GM23248 (cell line): ENCODE measurements around the gene NTRK2. TPM values are rescaled to one million over a fixed set of nuclear protein-coding genes. Genes with fewer than 3 reads are reported as not detected.

Experiments
- DNase-seq: peaks from one replicate; pipeline ENCODE4 v3.0.0-alpha.2; 2015
- H2AFZ ChIP-seq: fragments of 200-600 bp; sonication (generic); 2 replicates; pipeline ENCODE4 v1.6.1; 2016; ENCODE audit warnings: antibody characterized with exemption
- H3F3A ChIP-seq: fragments of 200-600 bp; sonication (generic); 2 replicates; pipeline ENCODE4 v1.6.1; 2016; ENCODE audit warnings: mild to moderate bottlenecking, antibody characterized with exemption, mixed run types; ENCODE audit not compliant: insufficient read depth
- H3K27ac ChIP-seq: fragments of 200-600 bp; sonication (generic); 2 replicates; pipeline ENCODE4 v1.5.1; 2016; ENCODE audit warnings: mild to moderate bottlenecking
- H3K27me3 ChIP-seq: fragments of 200-600 bp; sonication (generic); replicated peaks from 2 replicates; pipeline ENCODE4 v1.6.1; 2016; ENCODE audit warnings: mild to moderate bottlenecking; ENCODE audit not compliant: insufficient read depth
- H3K36me3 ChIP-seq: fragments of 200-600 bp; sonication (generic); 2 replicates; pipeline ENCODE4 v1.6.1; 2016; ENCODE audit warnings: low read depth, mild to moderate bottlenecking
- H3K4me1 ChIP-seq: fragments of 200-600 bp; sonication (generic); 2 replicates; pipeline ENCODE4 v1.6.1; 2016; ENCODE audit warnings: mild to moderate bottlenecking; ENCODE audit not compliant: insufficient read depth
- H3K4me2 ChIP-seq: fragments of 200-600 bp; sonication (generic); one replicate; pipeline ENCODE4 v1.6.1; 2016; ENCODE audit warnings: mild to moderate bottlenecking; ENCODE audit not compliant: unreplicated experiment
- H3K4me3 ChIP-seq: fragments of 200-600 bp; sonication (generic); 2 replicates; pipeline ENCODE4 v1.5.1; 2016; ENCODE audit warnings: mild to moderate bottlenecking
- H3K79me2 ChIP-seq: fragments of 200-600 bp; sonication (generic); 2 replicates; pipeline ENCODE4 v1.6.1; 2016; ENCODE audit warnings: mild to moderate bottlenecking; ENCODE audit not compliant: insufficient read depth
- H3K9ac ChIP-seq: fragments of 200-600 bp; sonication (generic); 2 replicates; pipeline ENCODE4 v1.6.1; 2016; ENCODE audit warnings: mild to moderate bottlenecking
- H3K9me2 ChIP-seq: fragments of 200-600 bp; sonication (generic); 2 replicates; pipeline ENCODE4 v1.6.1; 2016; ENCODE audit warnings: mixed run types, mild to moderate bottlenecking, moderate library complexity; ENCODE audit not compliant: insufficient read depth
- H3K9me3 ChIP-seq: fragments of 200-600 bp; sonication (generic); one replicate; pipeline ENCODE4 v1.6.1; 2017; ENCODE audit warnings: low read depth
- H4K20me1 ChIP-seq: fragments of 200-600 bp; sonication (generic); 2 replicates; pipeline ENCODE4 v1.6.0; 2016; ENCODE audit not compliant: insufficient read depth
- EZH2 ChIP-seq: fragments of 200-600 bp; sonication (generic); IDR thresholded peaks from 2 replicates; pipeline ENCODE4 v1.6.1; 2018; ENCODE audit warnings: antibody characterized with exemption, mild to moderate bottlenecking; ENCODE audit not compliant: insufficient read depth, poor library complexity, severe bottlenecking
- EZH2phosphoT487 ChIP-seq: fragments of 200-600 bp; sonication (generic); IDR thresholded peaks from 2 replicates; pipeline ENCODE4 v1.6.1; 2018; ENCODE audit warnings: antibody characterized with exemption, moderate library complexity, mild to moderate bottlenecking, low read depth; ENCODE audit not compliant: insufficient read depth
- WGBS, 2 experiments: methylation state at CpG; one replicate each; pipeline ENCODE4 v1.1.6; 2015 to 2017; ENCODE audit warnings: low lambda C conversion rate in 2 of 2, low coverage in 1 of 2; ENCODE audit errors: missing lambda C conversion rate in 2 of 2; 5-methylcytosine and 5-hydroxymethylcytosine counted together
- in situ Hi-C: fragments of 300-500 bp; cut with MboI; formaldehyde crosslinking; loops from 2 replicates; pipeline ENCODE4 v1.15.0; 2020
- polyA plus RNA-seq: library from polyadenylated mRNA; unstranded; fragments of >200 nt; fragmentation: Nextera tagmentation; extraction: Ambion mirVana; gene quantifications from 2 replicates; pipeline ENCODE4 v1.2.1, GENCODE V29; 2016
- total RNA-seq: library from RNA; depleted of rRNA; stranded (reverse); fragments of >200 nt; shearing (Covaris generic); gene quantifications from 2 replicates; pipeline ENCODE4 v1.2.3, GENCODE V29; 2014

Gene NTRK2
- total and polyA plus RNA-seq, 2 experiments from 2014 or later = not detected

- H4K20me1 ChIP-seq = no peaks in the 10 kb centered on the region
- no peaks in the 10 kb centered on the region for H3K79me2 ChIP-seq
- H3K4me3 ChIP-seq = no peak overlapping the region
- no peak overlapping the region for H3K4me2 ChIP-seq
- H2AFZ ChIP-seq = no peak overlapping the region
- no peaks in the 10 kb centered on the region for H3K27me3 ChIP-seq
- in situ Hi-C loops = no loop called here
- H3K4me1 ChIP-seq = no peaks in the 10 kb centered on the region
- H3K9ac ChIP-seq = no peak overlapping the region
- TF ChIP-seq EZH2phosphoT487 (no peak), EZH2 (no peak)
- no peaks in the 10 kb centered on the region for H3K36me3 ChIP-seq
- DNase-seq = no peak
- 5% methylated on average over 1 of the region's 1 CpG; no CpG with 5 or more reads in 1 of the 2 experiments for WGBS, 2 experiments
- H3K9me3 ChIP-seq = peaks cover 5% of the 10 kb centered on the region
- H3F3A ChIP-seq = no peaks in the 10 kb centered on the region
- H3K27ac ChIP-seq = no peak overlapping the region
- H3K9me2 ChIP-seq = no peaks in the 10 kb centered on the region
Observed at GRCh38 chr9:84636436-84636835, 33.1 kb upstream of the NTRK2 start.

- H3K4me3 ChIP-seq = no peak overlapping the region
- DNase-seq = no peak
- H3K9ac ChIP-seq = no peak overlapping the region
- no peak overlapping the region for H3K4me2 ChIP-seq
- H3K79me2 ChIP-seq = no peaks in the 10 kb centered on the region
- H4K20me1 ChIP-seq = no peaks in the 10 kb centered on the region
- H2AFZ ChIP-seq = no peak overlapping the region
- no peak for TF ChIP-seq EZH2
- TF ChIP-seq EZH2phosphoT487 = no peak
- H3K4me1 ChIP-seq = no peaks in the 10 kb centered on the region
- H3K9me2 ChIP-seq = no peaks in the 10 kb centered on the region
- WGBS, 2 experiments = 58 to 68% methylated on average over 4 of the region's 4 CpGs
- no peaks in the 10 kb centered on the region for H3K36me3 ChIP-seq
- peaks cover 5% of the 10 kb centered on the region for H3K9me3 ChIP-seq
- no peak overlapping the region for H3K27ac ChIP-seq
- H3F3A ChIP-seq = no peaks in the 10 kb centered on the region
- in situ Hi-C loops = no loop called here
- H3K27me3 ChIP-seq = no peaks in the 10 kb centered on the region
Observed at GRCh38 chr9:84642553-84643141, 26.9 kb upstream of the NTRK2 start.

- Histone ChIP-seq H3K36me3 (no peaks in the 10 kb centered on the region), H3F3A (no peaks in the 10 kb centered on the region), H3K9me2 (no peaks in the 10 kb centered on the region), H4K20me1 (no peaks in the 10 kb centered on the region), H3K79me2 (no peaks in the 10 kb centered on the region), H3K4me1 (no peaks in the 10 kb centered on the region), H3K27ac (no peak overlapping the region), H3K9ac (no peak overlapping the region), H3K4me3 (no peak overlapping the region), H3K4me2 (no peak overlapping the region), H2AFZ (no peak overlapping the region), H3K9me3 (no peaks in the 10 kb centered on the region), H3K27me3 (no peaks in the 10 kb centered on the region)
- no peak for DNase-seq
- 32 to 42% methylated on average over 3 of the region's 3 CpGs for WGBS, 2 experiments
- TF ChIP-seq EZH2phosphoT487 (no peak), EZH2 (no peak)
- in situ Hi-C loops = no loop called here
Observed at GRCh38 chr9:84647699-84648098, 21.8 kb upstream of the NTRK2 start.

- no peaks in the 10 kb centered on the region for H4K20me1 ChIP-seq
- 13 to 22% methylated on average over 4 of the region's 4 CpGs for WGBS, 2 experiments
- no peak overlapping the region for H3K9ac ChIP-seq
- no peaks in the 10 kb centered on the region for H3K27me3 ChIP-seq
- no peak for DNase-seq
- no peak overlapping the region for H3K27ac ChIP-seq
- H3K9me3 ChIP-seq = no peaks in the 10 kb centered on the region
- no peaks in the 10 kb centered on the region for H3K79me2 ChIP-seq
- in situ Hi-C loops = no loop called here
- no peak overlapping the region for H3K4me3 ChIP-seq
- no peaks in the 10 kb centered on the region for H3K9me2 ChIP-seq
- no peak for TF ChIP-seq EZH2phosphoT487
- no peak for TF ChIP-seq EZH2
- no peaks in the 10 kb centered on the region for H3K36me3 ChIP-seq
- H2AFZ ChIP-seq = no peak overlapping the region
- no peaks in the 10 kb centered on the region for H3K4me1 ChIP-seq
- no peaks in the 10 kb centered on the region for H3F3A ChIP-seq
- no peak overlapping the region for H3K4me2 ChIP-seq
Observed at GRCh38 chr9:84652496-84653120, 16.9 kb upstream of the NTRK2 start.
